HEK293T (cell line): ENCODE data around the gene DLG2.

Source experiments
- CTCF ChIA-PET: fragments of 350-600 bp; formaldehyde crosslinking; extraction: SDS; loops from one replicate; lab custom pipeline; 2021; ENCODE audit warnings: antibody characterized with exemption, inconsistent platforms; lab: Yijun Ruan, JAX
- POLR2A ChIA-PET: fragments of 350-600 bp; formaldehyde crosslinking; extraction: SDS; loops from one replicate; lab custom pipeline; 2020; ENCODE audit warnings: antibody characterized with exemption, inconsistent platforms; lab: Yijun Ruan, JAX
- DNase-seq: peaks from one replicate; pipeline ENCODE4 v3.0.0; 2012; ENCODE audit warnings: mixed read lengths; ENCODE audit errors: extremely low spot score
- ARNT ChIP-seq: fragments of 450-650 bp; IDR thresholded peaks from 2 replicates; pipeline ENCODE4 v1.6.1; 2017; ENCODE audit warnings: mild to moderate bottlenecking
- BHLHE40 ChIP-seq: fragments of 450-650 bp; IDR thresholded peaks from 2 replicates; pipeline ENCODE4 v1.6.1; 2016; ENCODE audit warnings: mild to moderate bottlenecking, moderate library complexity, borderline replicate concordance
- CTBP1 ChIP-seq: fragments of 450-650 bp; IDR thresholded peaks from 2 replicates; pipeline ENCODE4 v1.6.1; 2016; ENCODE audit warnings: borderline replicate concordance
- ELF4 ChIP-seq: fragments of 450-650 bp; IDR thresholded peaks from 2 replicates; pipeline ENCODE4 v1.6.1; 2017; ENCODE audit warnings: antibody characterized with exemption
- FOXA1 ChIP-seq: fragments of 450-650 bp; IDR thresholded peaks from 2 replicates; pipeline ENCODE4 v1.6.1; 2016; ENCODE audit warnings: mild to moderate bottlenecking
- FOXK2 ChIP-seq: fragments of 450-650 bp; IDR thresholded peaks from 2 replicates; pipeline ENCODE4 v1.6.1; 2016; ENCODE audit warnings: mild to moderate bottlenecking
- FOXM1 ChIP-seq: fragments of 450-650 bp; IDR thresholded peaks from 2 replicates; pipeline ENCODE4 v1.6.1; 2017; ENCODE audit warnings: mild to moderate bottlenecking, borderline replicate concordance
- HDGF ChIP-seq: fragments of 450-650 bp; IDR thresholded peaks from 2 replicates; pipeline ENCODE4 v1.6.1; 2017; ENCODE audit warnings: antibody characterized with exemption, borderline replicate concordance
- L3MBTL2 ChIP-seq: fragments of 450-650 bp; conservative IDR thresholded peaks from 2 replicates; pipeline ENCODE4 v1.6.1; 2016; ENCODE audit warnings: mild to moderate bottlenecking
- LEF1 ChIP-seq: fragments of 450-650 bp; IDR thresholded peaks from 2 replicates; pipeline ENCODE4 v1.6.1; 2017; ENCODE audit warnings: mild to moderate bottlenecking, borderline replicate concordance
- NFRKB ChIP-seq: fragments of 450-650 bp; IDR thresholded peaks from 2 replicates; pipeline ENCODE4 v1.6.1; 2016; ENCODE audit warnings: mild to moderate bottlenecking, moderate library complexity
- SP1 ChIP-seq: fragments of 450-650 bp; IDR thresholded peaks from 2 replicates; pipeline ENCODE4 v1.6.1; 2017
- SUZ12 ChIP-seq: fragments of 450-650 bp; IDR thresholded peaks from 2 replicates; pipeline ENCODE4 v1.6.1; 2016; ENCODE audit warnings: mild to moderate bottlenecking
- TARDBP ChIP-seq: fragments of 450-650 bp; IDR thresholded peaks from 2 replicates; pipeline ENCODE4 v1.6.1; 2016
- ZNF384 ChIP-seq: fragments of 450-650 bp; IDR thresholded peaks from 2 replicates; pipeline ENCODE4 v1.6.1; 2016
- TF ChIP-seq, protein P1 (sequence below): fragments of 450-650 bp; IDR thresholded peaks from 2 replicates; pipeline ENCODE4 v1.6.1; 2016

The DLG2 gene

GRCh38 chr11:83990160-83990733 lies 1636.9 kb downstream of the DLG2 start:
- no peak for DNase-seq
- CTCF ChIA-PET, result no interaction called here
- POLR2A ChIA-PET, result interaction anchor here (1.4 kb wide), 1 partner anchor 29 kb away, joined by 3 read pairs; no protein-coding TSS in a partner anchor
- TF ChIP-seq L3MBTL2 (no peak), NFRKB (no peak), ZNF384 (no peak)
- TF ChIP-seq, protein P1, sequence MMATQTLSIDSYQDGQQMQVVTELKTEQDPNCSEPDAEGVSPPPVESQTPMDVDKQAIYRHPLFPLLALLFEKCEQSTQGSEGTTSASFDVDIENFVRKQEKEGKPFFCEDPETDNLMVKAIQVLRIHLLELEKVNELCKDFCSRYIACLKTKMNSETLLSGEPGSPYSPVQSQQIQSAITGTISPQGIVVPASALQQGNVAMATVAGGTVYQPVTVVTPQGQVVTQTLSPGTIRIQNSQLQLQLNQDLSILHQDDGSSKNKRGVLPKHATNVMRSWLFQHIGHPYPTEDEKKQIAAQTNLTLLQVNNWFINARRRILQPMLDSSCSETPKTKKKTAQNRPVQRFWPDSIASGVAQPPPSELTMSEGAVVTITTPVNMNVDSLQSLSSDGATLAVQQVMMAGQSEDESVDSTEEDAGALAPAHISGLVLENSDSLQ, result no peak

GRCh38 chr11:83982825-83983224 lies 1644.3 kb downstream of the DLG2 start:
- ChIA-PET POLR2A (no interaction called here), CTCF (no interaction called here)
- TF ChIP-seq, protein P1, result no peak
- TF ChIP-seq NFRKB (no peak), BHLHE40 (no peak), LEF1 (no peak), ARNT (no peak), FOXA1 (no peak), CTBP1 (no peak), FOXK2 (no peak), SP1 (no peak)
- no peak for DNase-seq

DNA sequence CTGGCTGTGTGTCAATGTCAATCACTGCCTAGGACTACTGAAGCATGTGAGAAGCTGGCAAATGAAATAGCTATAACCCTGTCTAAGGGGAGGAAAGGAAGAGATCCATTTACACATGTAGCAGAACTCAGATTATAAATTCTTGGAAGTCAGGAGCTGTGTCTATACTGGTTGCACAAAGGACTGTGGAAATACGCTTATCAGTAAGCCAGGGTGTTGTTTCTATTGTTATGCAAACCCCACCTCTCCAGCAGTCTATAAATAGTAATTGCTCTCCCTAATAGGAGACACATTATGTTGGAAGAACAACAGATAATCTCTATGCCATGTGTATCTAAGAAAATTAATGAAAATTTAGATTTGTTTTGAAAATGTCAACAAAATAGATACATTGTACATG lies 1647.6 kb downstream of the DLG2 start:
- CTCF ChIA-PET, result no interaction called here
- TF ChIP-seq TARDBP (no peak), ELF4 (no peak), HDGF (no peak), FOXM1 (no peak), CTBP1 (no peak), SP1 (no peak)
- TF ChIP-seq, protein P1, result no peak
- no peak for DNase-seq
- POLR2A ChIA-PET, result no interaction called here

- ChIA-PET CTCF (interaction anchor here (0.6 kb wide), 1 partner anchor 19 kb away, joined by 4 read pairs; no protein-coding TSS in a partner anchor), POLR2A (no interaction called here)
Measured at GRCh38 chr11:83978942-83979341, 1648.2 kb downstream of the DLG2 start.

GRCh38 chr11:83976086-83976485 lies 1651.1 kb downstream of the DLG2 start:
- DNase-seq, result no peak
- POLR2A ChIA-PET, result no interaction called here
- CTCF ChIA-PET, result no interaction called here

More at GRCh38 chr11:83978942-83979341, 1648.2 kb downstream of the DLG2 start:
- TF ChIP-seq SUZ12 (no peak), BHLHE40 (no peak), ARNT (no peak), FOXK2 (no peak), ZNF384 (no peak), HDGF (no peak), LEF1 (no peak), CTBP1 (no peak), TARDBP (no peak), NFRKB (no peak), ELF4 (no peak), SP1 (no peak), FOXA1 (no peak), L3MBTL2 (no peak), FOXM1 (no peak)
- TF ChIP-seq, protein P1, result no peak
- no peak for DNase-seq

More at GRCh38 chr11:83976086-83976485, 1651.1 kb downstream of the DLG2 start:
- TF ChIP-seq FOXK2 (no peak), ARNT (no peak), NFRKB (no peak), ELF4 (no peak), FOXA1 (no peak), HDGF (no peak), L3MBTL2 (no peak), SP1 (no peak), ZNF384 (no peak)
- TF ChIP-seq, protein P1, result no peak
